ENCODE results near the gene ITIH1.

DNA sequence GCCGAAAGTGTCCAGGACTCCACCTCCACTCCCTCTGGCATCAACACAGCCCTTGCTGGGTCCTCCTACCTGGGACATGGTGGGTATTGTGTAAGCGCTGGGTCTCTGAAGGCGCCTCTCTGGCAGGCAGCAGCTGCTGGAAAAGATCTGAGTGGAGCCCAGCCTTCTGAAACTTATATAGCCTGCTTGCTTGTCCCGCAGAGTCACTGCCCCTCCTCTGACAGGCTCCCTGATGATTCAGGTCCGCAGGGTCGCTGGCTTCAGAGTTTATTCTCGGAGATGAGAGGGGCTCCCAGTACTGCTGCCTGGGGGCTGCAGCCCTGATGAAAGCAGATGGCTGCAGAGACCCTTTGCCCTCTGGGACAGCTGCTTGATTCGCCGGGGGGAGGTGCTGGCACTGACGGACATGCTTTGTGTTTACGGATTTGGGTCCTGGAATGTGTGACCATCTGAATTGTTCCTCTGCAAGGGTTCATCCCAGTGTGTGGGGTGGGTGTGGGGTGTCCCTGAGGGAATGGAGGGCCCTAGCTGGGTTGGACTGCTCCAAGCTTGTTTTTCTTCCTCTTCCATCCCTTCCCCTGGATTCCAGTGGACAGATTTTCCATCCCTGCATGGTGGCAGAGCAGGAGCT lies 57.6 kb downstream of the ITIH1 start, which contains the start of gene MUSTN1:
- TF ChIP-seq CTCF (IDR thresholded peaks at IDR 0.05; ENCODE audit: low read depth, low read length, poor library complexity, severe bottlenecking) = no peak
- no peak for TF ChIP-seq EZH2phosphoT487 (IDR thresholded peaks at IDR 0.05; ENCODE audit: borderline replicate concordance, low read length)

All from DOHH2 (cell line).